Activated T-cell treated with anti-CD3 and anti-CD28 coated beads for 48 hours (primary cell): ENCODE results near the gene SETBP1.

ENCODE experiments used
- DNase-seq: peaks from one replicate; pipeline ENCODE4 v3.0.0-alpha.2; 2020; ENCODE audit warnings: low read depth

SETBP1 gene

GRCh38 chr18:45026162-45026561 lies 345.5 kb downstream of the SETBP1 start:
- no peak for DNase-seq

- DNase-seq, result no peak
Measured at GRCh38 chr18:45034179-45034578, 353.5 kb downstream of the SETBP1 start.

- DNase-seq, result no peak
Measured at GRCh38 chr18:45037618-45038017, 356.9 kb downstream of the SETBP1 start.

GRCh38 chr18:45039376-45039775 lies 358.7 kb downstream of the SETBP1 start:
- no peak for DNase-seq

GRCh38 chr18:45040879-45041278 lies 360.2 kb downstream of the SETBP1 start:
- DNase-seq, result no peak

- no peak for DNase-seq
Measured at GRCh38 chr18:45044787-45045186, 364.1 kb downstream of the SETBP1 start.

- DNase-seq, result no peak
Measured at GRCh38 chr18:45046228-45046627, 365.5 kb downstream of the SETBP1 start.

- no peak for DNase-seq
Measured at GRCh38 chr18:45046961-45047360, 366.3 kb downstream of the SETBP1 start.

- no peak for DNase-seq
Measured at GRCh38 chr18:45049578-45050319, 369.1 kb downstream of the SETBP1 start.

- DNase-seq, result no peak
Measured at GRCh38 chr18:45050712-45051601, 370.3 kb downstream of the SETBP1 start.

- DNase-seq, result no peak
Measured at GRCh38 chr18:45054636-45055035, 373.9 kb downstream of the SETBP1 start.

GRCh38 chr18:45055811-45056210 lies 375.1 kb downstream of the SETBP1 start:
- DNase-seq, result no peak

- DNase-seq, result no peak
Measured at GRCh38 chr18:45056926-45057325, 376.2 kb downstream of the SETBP1 start.

- no peak for DNase-seq
Measured at GRCh38 chr18:45057955-45058600, 377.4 kb downstream of the SETBP1 start.

- no peak for DNase-seq
Measured at GRCh38 chr18:45059695-45060094, 379.0 kb downstream of the SETBP1 start.

GRCh38 chr18:45060102-45060501 lies 379.4 kb downstream of the SETBP1 start:
- DNase-seq, result no peak

GRCh38 chr18:45061359-45061758 lies 380.7 kb downstream of the SETBP1 start:
- no peak for DNase-seq

GRCh38 chr18:45063246-45064038 lies 382.8 kb downstream of the SETBP1 start:
- no peak for DNase-seq

GRCh38 chr18:45066210-45066609 lies 385.5 kb downstream of the SETBP1 start:
- no peak for DNase-seq

- DNase-seq, result no peak
Measured at GRCh38 chr18:45066886-45067285, 386.2 kb downstream of the SETBP1 start.

- DNase-seq, result no peak
Measured at GRCh38 chr18:45068400-45069094, 387.9 kb downstream of the SETBP1 start.
